Measurements from ENCODE around the gene ENDOV. TPM values are rescaled to one million over a fixed set of nuclear protein-coding genes. Genes with fewer than 3 reads are reported as not detected.

ENDOV gene
- polyA plus RNA-seq, 2 of the 4 experiments (the other 2 are of a cell fraction) = 33.2 to 42.6 TPM

- no peak for DNase-seq (ENCODE audit: low read depth in 1 of 2, low spot score in 1 of 2)
- ChIA-PET POLR2A (no interaction called here), CTCF (interaction anchor here (1.1 to 8.3 kb wide), 3 partner anchors 14 to 312 kb away, joined by 3 to 85 read pairs (median 4); no protein-coding TSS in a partner anchor)
- no peak overlapping the region for H3K27ac ChIP-seq
- no peaks in the 10 kb centered on the region for H3K4me1 ChIP-seq
- WGBS (ENCODE audit: missing lambda C conversion rate) = 61% methylated on average over 9 of the region's 9 CpGs
- H3K4me3 ChIP-seq = no peak overlapping the region
- no peak overlapping the region for H3K4me2 ChIP-seq
- ATAC-seq = no peak
- no peaks in the 10 kb centered on the region for H3K9me3 ChIP-seq
- TF ChIP-seq HES2 (IDR thresholded peaks at IDR 0.05) = no peak
- TF ChIP-seq RARB (CRISPR knock-in tag; IDR thresholded peaks at IDR 0.05) = no peak
- TF ChIP-seq NFE2L2 (conservative IDR thresholded peaks at IDR 0.05; ENCODE audit: low read length) = no peak
- no peak for FAIRE-seq
Measured at GRCh38 chr17:80439499-80439898, 24.5 kb downstream of the ENDOV start.

GRCh38 chr17:80441133-80441578 lies 26.2 kb downstream of the ENDOV start:
- DNase-seq (ENCODE audit: low read depth in 1 of 2, low spot score in 1 of 2) = peak in 1 of 2 experiments; percentile 68
- CTCF ChIA-PET = interaction anchor here (0.7 to 8.3 kb wide), 7 partner anchors 10 to 540 kb away, joined by 3 to 85 read pairs (median 3); no protein-coding TSS in a partner anchor

GRCh38 chr17:80441598-80442322 lies 26.8 kb downstream of the ENDOV start:
- ATAC-seq (peak in 1 of 2 experiments; percentile 3; a peak in 1 of 6 replicates), FAIRE-seq (no peak), DNase-seq (ENCODE audit: low read depth in 1 of 2, low spot score in 1 of 2) (no peak)
- TF ChIP-seq TP53 (CRISPR knock-in tag; IDR thresholded peaks at IDR 0.05) = no peak
- TF ChIP-seq TFCP2L1 (CRISPR knock-in tag; IDR thresholded peaks at IDR 0.05) = no peak
- TF ChIP-seq RFX5 (IDR thresholded peaks at IDR 0.05) = no peak
- TF ChIP-seq CHD2 (IDR thresholded peaks at IDR 0.05; ENCODE audit: low read length, partially characterized antibody) = no peak
- TF ChIP-seq NPAS2 (CRISPR knock-in tag; IDR thresholded peaks at IDR 0.05; ENCODE audit: borderline replicate concordance) = no peak
- Histone ChIP-seq H3K4me3 (no peak overlapping the region), H3K27ac (no peak overlapping the region), H3K4me2 (no peak overlapping the region), H3K4me1 (peaks cover 6% of the 10 kb centered on the region; the same call in 1 of the 3 replicates), H3K9me3 (no peaks in the 10 kb centered on the region)
- ChIA-PET CTCF (interaction anchor here (0.7 to 8.3 kb wide), 8 partner anchors 10 to 340 kb away, joined by 3 to 85 read pairs (median 4); partner anchors contain the start of gene GAA), POLR2A (interaction anchor here (1.8 to 2.1 kb wide), 2 partner anchors 13 kb away, joined by 7 to 18 read pairs; no protein-coding TSS in a partner anchor)
- WGBS (ENCODE audit: missing lambda C conversion rate) = 66% methylated on average over 14 of the region's 14 CpGs

More at GRCh38 chr17:80441133-80441578, 26.2 kb downstream of the ENDOV start:
- FAIRE-seq (no peak), ATAC-seq (peak; percentile 35 to 65; a peak in 3 of 6 replicates)
- H3K9me3 ChIP-seq = no peaks in the 10 kb centered on the region
- H3K4me3 ChIP-seq = no peak overlapping the region
- WGBS (ENCODE audit: missing lambda C conversion rate) = 32% methylated on average over 14 of the region's 14 CpGs
- no peak overlapping the region for H3K27ac ChIP-seq
- POLR2A ChIA-PET = interaction anchor here (2.1 kb wide), 1 partner anchor 14 kb away, joined by 7 read pairs; no protein-coding TSS in a partner anchor
- H3K4me1 ChIP-seq = no peaks in the 10 kb centered on the region; the same call in 2 of the 3 replicates
- H3K4me2 ChIP-seq = no peak overlapping the region
- TF ChIP-seq GATA3 (IDR thresholded peaks at IDR 0.05; ENCODE audit: borderline replicate concordance) = no peak
- TF ChIP-seq RNF2 (IDR thresholded peaks at IDR 0.05; ENCODE audit: borderline replicate concordance, low read depth) = no peak
- no peak for TF ChIP-seq ZSCAN20 (CRISPR knock-in tag; IDR thresholded peaks at IDR 0.05)
- no peak for TF ChIP-seq HOXA7 (CRISPR knock-in tag; IDR thresholded peaks at IDR 0.05)
- TF ChIP-seq RARB (CRISPR knock-in tag; IDR thresholded peaks at IDR 0.05) = no peak
- no peak for TF ChIP-seq FOSB (CRISPR knock-in tag; IDR thresholded peaks at IDR 0.05)
- TF ChIP-seq HEYL (CRISPR knock-in tag; IDR thresholded peaks at IDR 0.05) = no peak
- TF ChIP-seq EP300 (IDR thresholded peaks at IDR 0.05) = no peak
- no peak for TF ChIP-seq RAD21 (conservative IDR thresholded peaks at IDR 0.05 in 1 of 2, IDR thresholded peaks at IDR 0.05 in 1 of 2)
- TF ChIP-seq EHMT2 (IDR thresholded peaks at IDR 0.05; ENCODE audit: low read depth) = peak; percentile 79
- TF ChIP-seq HDAC2 (IDR thresholded peaks at IDR 0.05) = no peak
- TF ChIP-seq HOXB5 (CRISPR knock-in tag; IDR thresholded peaks at IDR 0.05) = no peak
- TF ChIP-seq POLR2A (IDR thresholded peaks at IDR 0.05; ENCODE audit: low read length) = no peak
- peak; percentile 97 for TF ChIP-seq REST (IDR thresholded peaks at IDR 0.05)
